ENCODE data around the gene FUZ.
A peak's percentile ranks its signal among the peaks of the same experiment; 100 is the strongest.

The FUZ gene

GRCh38 chr19:49779731-49780555, 33.1 kb downstream of the FUZ start:
- DNase-seq (ENCODE audit: low spot score) = no peak

- DNase-seq (ENCODE audit: low spot score) = no peak
These were observed 36.7 kb downstream of the FUZ start for GRCh38 chr19:49776371-49776764.

GRCh38 chr19:49775742-49776370, 37.2 kb downstream of the FUZ start:
- no peak for DNase-seq (ENCODE audit: low spot score)

- no peak for DNase-seq (ENCODE audit: low spot score)
These were observed 38.1 kb downstream of the FUZ start for GRCh38 chr19:49774969-49775368.

GRCh38 chr19:49773663-49774350, 39.3 kb downstream of the FUZ start:
- DNase-seq (ENCODE audit: low spot score) = no peak

DNA sequence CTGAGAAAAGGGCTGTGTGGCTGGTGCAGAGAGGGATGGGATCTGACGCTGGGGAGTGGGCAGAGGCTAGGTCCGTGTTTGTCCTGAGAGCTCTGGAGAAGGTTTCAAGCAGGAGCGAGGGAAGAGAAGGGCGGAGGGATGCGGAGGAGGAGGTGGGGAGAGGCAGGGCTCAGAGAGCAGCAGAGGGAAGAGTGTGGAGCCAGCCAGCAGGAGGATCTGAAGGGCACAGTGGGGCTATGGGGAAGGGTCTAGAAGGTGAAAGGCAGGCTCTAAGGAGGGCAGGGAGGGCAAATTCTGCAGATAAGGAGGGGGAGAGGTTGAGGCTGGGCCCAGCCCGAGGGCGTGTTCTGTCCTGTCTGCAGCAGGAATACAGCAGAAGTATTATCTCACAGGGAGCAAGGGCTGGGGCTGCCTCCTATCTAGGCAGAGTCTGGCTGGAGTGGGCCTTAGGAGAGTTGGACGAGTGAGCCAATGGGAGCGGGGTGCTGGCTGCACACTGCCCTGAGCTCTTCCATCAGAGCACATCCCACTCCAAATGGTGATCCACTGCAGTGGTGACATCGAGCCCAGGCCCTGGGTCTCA, 40.2 kb downstream of the FUZ start:
- DNase-seq (ENCODE audit: low spot score) = no peak

DNA sequence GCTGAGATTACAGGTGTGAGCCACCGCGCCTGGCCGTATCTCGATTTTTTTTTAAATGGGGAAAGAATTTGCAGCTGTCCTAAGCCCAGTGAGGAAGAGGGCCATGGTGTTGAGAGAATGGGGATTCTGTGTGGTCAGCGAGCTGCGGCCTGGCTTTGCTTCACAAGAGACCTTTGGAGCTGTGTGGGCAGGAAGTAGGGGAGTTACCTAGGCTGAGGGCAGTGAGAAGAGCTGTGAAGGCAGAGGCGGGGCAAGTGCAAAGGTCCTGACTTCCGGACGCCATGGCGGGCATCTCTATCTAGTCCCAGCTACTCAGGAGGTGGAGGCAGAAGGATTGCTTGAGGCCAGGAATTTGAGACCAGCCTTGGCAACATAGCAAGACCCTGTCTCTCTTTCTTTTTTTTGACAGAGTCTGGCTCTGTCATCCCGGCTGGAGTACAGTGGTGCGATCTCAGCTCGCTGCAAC, 41.4 kb downstream of the FUZ start:
- no peak for DNase-seq (ENCODE audit: low spot score)

- DNase-seq (ENCODE audit: low spot score) = no peak
These were observed 42.6 kb downstream of the FUZ start for GRCh38 chr19:49770529-49770928.

DNA sequence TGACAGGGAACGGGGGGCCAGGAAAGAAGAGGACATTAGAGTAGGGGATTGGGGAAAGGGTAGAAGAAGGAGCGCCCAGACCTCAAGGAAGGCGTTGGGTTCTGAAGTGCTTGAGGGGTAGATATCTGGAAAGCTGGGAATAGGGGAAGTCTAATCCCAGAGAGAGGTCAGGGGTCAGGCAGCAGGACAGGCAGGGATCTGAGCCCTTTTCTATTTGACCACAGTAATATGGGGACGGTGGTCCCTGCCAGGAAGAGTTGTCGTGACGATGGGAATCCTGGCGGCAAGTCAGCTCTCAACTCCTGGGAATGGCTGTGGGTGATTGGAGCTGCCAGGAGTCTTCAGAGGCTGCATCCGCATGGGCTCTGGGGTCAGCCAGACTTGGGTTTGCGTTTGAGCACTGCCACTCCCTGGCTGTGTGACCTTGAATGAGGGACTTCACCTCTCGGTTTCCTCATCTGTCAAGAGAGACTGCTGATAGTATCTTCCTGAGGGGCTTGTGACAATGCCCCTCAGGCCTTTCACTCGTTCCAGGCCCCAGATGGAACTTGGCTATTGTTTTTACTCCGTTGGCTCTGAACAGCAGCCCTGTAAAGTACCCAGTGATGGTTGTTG, 45.0 kb downstream of the FUZ start:
- DNase-seq (ENCODE audit: low spot score) = no peak

DNA sequence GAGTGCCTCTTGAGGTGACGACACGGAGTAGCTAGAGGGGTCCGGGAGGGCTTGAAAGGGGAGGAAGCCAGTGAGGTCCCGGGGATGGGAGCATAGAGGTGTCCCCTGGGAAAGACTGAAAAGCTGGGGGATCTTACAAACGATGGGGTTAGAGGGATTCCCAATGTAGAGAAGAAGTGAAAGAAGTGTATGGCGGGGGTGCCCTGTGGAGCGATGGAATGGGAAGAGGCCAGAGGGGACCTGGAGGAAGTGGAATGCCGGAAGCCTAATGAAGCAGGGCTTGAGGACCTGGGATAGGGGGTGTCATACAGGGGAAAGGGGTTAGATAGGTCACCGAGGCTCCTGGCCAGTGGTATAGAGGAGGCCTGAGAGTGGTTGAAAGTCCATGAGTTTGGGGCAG, 45.7 kb downstream of the FUZ start:
- no peak for DNase-seq (ENCODE audit: low spot score)

GRCh38 chr19:49766930-49767299, 46.2 kb downstream of the FUZ start, which contains the start of gene AP2A1:
TSS of gene AP2A1 (plus strand) at chr19:49767001. CDS start at chr19:49767134, 133 bp downstream.
- no peak for DNase-seq (ENCODE audit: low spot score)

GRCh38 chr19:49766007-49766929, 46.8 kb downstream of the FUZ start:
- peak; percentile 100 for DNase-seq (ENCODE audit: low spot score)

- DNase-seq (ENCODE audit: low spot score) = no peak
These were observed 48.8 kb downstream of the FUZ start for GRCh38 chr19:49764341-49764740.

GRCh38 chr19:49763230-49763629, 49.9 kb downstream of the FUZ start, which contains the start of gene TSKS:
TSS of gene TSKS (minus strand) at chr19:49763306. CDS start at chr19:49763247, 59 bp downstream.
- no peak for DNase-seq (ENCODE audit: low spot score)

DNA sequence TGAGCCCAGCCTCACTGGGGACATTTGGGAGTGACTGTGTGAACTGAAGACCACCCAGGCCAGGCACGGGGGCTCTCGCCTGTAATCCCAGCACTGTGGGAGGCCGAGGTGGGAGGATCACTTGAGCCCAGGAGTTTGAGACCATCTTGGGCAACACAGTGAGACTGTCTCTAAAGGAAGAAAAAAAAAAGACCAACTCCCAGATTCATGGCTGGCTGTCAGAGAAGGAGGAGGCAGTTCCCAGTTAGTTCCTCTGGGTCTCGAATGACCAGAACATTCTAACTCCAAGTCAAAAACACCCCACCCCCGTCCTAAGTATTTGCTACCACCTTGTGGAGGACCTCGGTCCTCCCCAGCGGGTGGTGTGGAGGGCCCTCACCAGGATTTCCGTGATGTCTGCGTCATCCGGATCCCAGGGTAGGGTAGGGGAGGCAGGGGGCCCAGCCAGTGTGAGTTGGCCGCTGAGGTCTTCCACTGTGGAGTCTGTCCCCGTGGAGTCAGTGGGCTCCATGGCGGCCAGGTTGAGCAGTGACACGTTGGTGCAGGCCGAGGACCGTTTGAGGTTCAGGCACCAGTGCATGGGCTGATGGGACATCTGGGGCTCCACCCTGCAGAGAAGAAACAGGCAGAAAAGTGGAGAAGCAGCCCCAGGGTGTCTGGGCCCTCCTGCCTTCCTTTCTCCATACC, 51.3 kb downstream of the FUZ start:
- DNase-seq (ENCODE audit: low spot score) = no peak

- no peak for DNase-seq (ENCODE audit: low spot score)
These were observed 51.9 kb downstream of the FUZ start for GRCh38 chr19:49761249-49761624.

DNA sequence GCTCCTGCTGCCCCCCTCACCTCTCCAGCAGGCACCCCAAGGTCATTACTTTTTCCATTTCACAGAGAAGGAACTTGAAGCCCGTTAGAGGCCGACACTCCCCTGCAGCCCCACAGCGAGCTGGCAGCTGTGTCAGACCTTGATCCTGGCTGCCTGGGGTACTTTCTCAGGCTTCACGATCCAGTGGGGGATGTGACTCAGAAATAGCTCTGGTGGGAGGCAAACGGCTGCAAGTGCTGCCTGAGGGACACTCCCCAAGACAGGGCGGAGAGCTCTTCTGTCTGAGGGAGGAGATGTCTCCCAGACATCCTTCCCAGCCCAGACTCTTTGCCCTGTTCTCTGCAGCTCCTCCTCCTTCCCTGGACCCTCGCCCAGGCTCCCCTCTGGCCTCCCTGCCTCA, 54.8 kb downstream of the FUZ start:
- DNase-seq (ENCODE audit: low spot score) = no peak

All from left forelimb (tissue), 1 donor.